Neural progenitor cell (in vitro differentiated cells): Measurements from ENCODE around the gene SCN8A. TPM values are rescaled to one million over a fixed set of nuclear protein-coding genes. Genes with fewer than 3 reads are reported as not detected.

Experiments used
- DNase-seq: peaks from one replicate; pipeline ENCODE4 v3.0.0-alpha.2; 2016; ENCODE audit warnings: low spot score
- H2AFZ ChIP-seq: fragments of 200-600 bp; sonication (generic); replicated peaks from 2 replicates; pipeline ENCODE4 v1.6.1; 2016; ENCODE audit warnings: antibody characterized with exemption
- H3F3A ChIP-seq: fragments of 200-600 bp; sonication (generic); 2 replicates; pipeline ENCODE4 v1.6.1; 2016; ENCODE audit warnings: antibody characterized with exemption, low read depth
- H3K27ac ChIP-seq: fragments of 200-600 bp; sonication (generic); 2 replicates; pipeline ENCODE4 v1.5.1; 2016; ENCODE audit warnings: mild to moderate bottlenecking
- H3K27me3 ChIP-seq: fragments of 200-600 bp; sonication (generic); 2 replicates; pipeline ENCODE4 v1.6.1; 2016; ENCODE audit warnings: mild to moderate bottlenecking, moderate library complexity
- H3K36me3 ChIP-seq: fragments of 200-600 bp; sonication (generic); 2 replicates; pipeline ENCODE4 v1.5.1; 2016
- H3K4me1 ChIP-seq: fragments of 200-600 bp; sonication (generic); 2 replicates; pipeline ENCODE4 v1.6.1; 2016; ENCODE audit warnings: mixed run types
- H3K4me2 ChIP-seq: fragments of 200-600 bp; sonication (generic); 2 replicates; pipeline ENCODE4 v1.6.1; 2016
- H3K4me3 ChIP-seq: fragments of 200-600 bp; sonication (generic); 2 replicates; pipeline ENCODE4 v1.5.1; 2016
- H3K79me2 ChIP-seq: fragments of 200-600 bp; sonication (generic); 2 replicates; pipeline ENCODE4 v1.6.1; 2016; ENCODE audit warnings: low read depth
- H3K9ac ChIP-seq: fragments of 200-600 bp; sonication (generic); 2 replicates; pipeline ENCODE4 v1.6.1; 2016
- H3K9me3 ChIP-seq: fragments of 200-600 bp; sonication (generic); 2 replicates; pipeline ENCODE4 v1.5.1; 2016; ENCODE audit warnings: low read depth
- H4K20me1 ChIP-seq: fragments of 200-600 bp; sonication (generic); 2 replicates; pipeline ENCODE4 v1.6.1; 2016; ENCODE audit warnings: low read depth
- H3K27ac Mint-ChIP-seq: 3 replicates; pipeline ENCODE4 v1.8.0; 2021; ENCODE audit warnings: mixed read lengths
- H3K27me3 Mint-ChIP-seq: 2 replicates; pipeline ENCODE4 v1.8.0; 2022; ENCODE audit warnings: low read depth, mild to moderate bottlenecking, inconsistent platforms, moderate library complexity, mixed read lengths; ENCODE audit not compliant: insufficient read depth
- H3K36me3 Mint-ChIP-seq: 3 replicates; pipeline ENCODE4 v1.8.0; 2021; ENCODE audit warnings: mixed read lengths
- H3K4me1 Mint-ChIP-seq: 3 replicates; pipeline ENCODE4 v1.8.0; 2021; ENCODE audit warnings: mixed read lengths
- H3K4me3 Mint-ChIP-seq: 3 replicates; pipeline ENCODE4 v1.8.0; 2021; ENCODE audit warnings: mild to moderate bottlenecking, moderate library complexity, mixed read lengths
- H3K9me3 Mint-ChIP-seq: 3 replicates; pipeline ENCODE4 v1.8.0; 2020; ENCODE audit warnings: mixed read lengths
- EZH2 ChIP-seq: fragments of 200-600 bp; sonication (generic); IDR thresholded peaks from 2 replicates; pipeline ENCODE4 v1.6.1; 2017; ENCODE audit warnings: antibody characterized with exemption, mild to moderate bottlenecking, moderate library complexity
- EZH2phosphoT487 ChIP-seq: fragments of 200-600 bp; sonication (generic); IDR thresholded peaks from 2 replicates; pipeline ENCODE4 v1.6.1; 2017; ENCODE audit warnings: antibody characterized with exemption
- total RNA-seq: library from RNA; depleted of rRNA; stranded (reverse); fragments of >200 nt; gene quantifications from 2 replicates; pipeline ENCODE4 v1.2.3, GENCODE V29; 2015; ENCODE audit warnings: low replicate concordance
- TF ChIP-seq, protein P1 (sequence below): fragments of 200-600 bp; sonication (generic); IDR thresholded peaks from 2 replicates; pipeline ENCODE4 v1.5.1; 2017; ENCODE audit warnings: antibody characterized with exemption, mild to moderate bottlenecking

The SCN8A gene
- total RNA-seq, 1 donor from 2014 or later, result 14.2 TPM

DNA sequence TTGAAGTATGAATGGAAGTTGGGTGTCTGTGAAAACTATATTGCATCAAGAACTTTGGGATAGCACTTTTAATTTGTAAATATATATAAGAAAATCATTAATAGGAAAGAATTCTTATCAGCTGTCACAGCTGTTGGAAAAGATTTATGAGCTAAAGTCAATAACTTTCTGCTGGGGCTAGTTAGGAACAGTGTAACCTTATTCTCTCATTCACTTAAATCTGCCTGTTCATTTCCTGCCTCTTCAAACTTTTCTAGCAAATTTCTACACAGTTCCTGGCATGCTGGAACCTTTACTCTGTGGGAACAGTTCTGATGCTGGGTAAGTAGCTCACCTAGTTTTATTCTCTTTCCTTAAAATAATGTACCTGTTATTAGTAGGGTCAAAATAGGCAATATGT lies 109.9 kb downstream of the SCN8A start:
- Histone ChIP-seq H3K4me1 (peaks cover 3% of the 10 kb centered on the region), H3F3A (no peaks in the 10 kb centered on the region), H3K27ac (no peak overlapping the region), H3K9me3 (no peaks in the 10 kb centered on the region), H3K4me2 (no peak overlapping the region), H3K4me3 (no peak overlapping the region), H3K36me3 (no peaks in the 10 kb centered on the region), H3K9ac (no peak overlapping the region), H2AFZ (no peak overlapping the region), H4K20me1 (no peaks in the 10 kb centered on the region), H3K79me2 (no peaks in the 10 kb centered on the region), H3K27me3 (no peaks in the 10 kb centered on the region)
- Mint-ChIP-seq H3K4me1 (peaks cover 4% of the 10 kb centered on the region), H3K27ac (no peak overlapping the region), H3K4me3 (no peak overlapping the region), H3K36me3 (peaks cover 18% of the 10 kb centered on the region), H3K27me3 (no peaks in the 10 kb centered on the region), H3K9me3 (no peaks in the 10 kb centered on the region)
- DNase-seq, result no peak
- TF ChIP-seq, protein P1, sequence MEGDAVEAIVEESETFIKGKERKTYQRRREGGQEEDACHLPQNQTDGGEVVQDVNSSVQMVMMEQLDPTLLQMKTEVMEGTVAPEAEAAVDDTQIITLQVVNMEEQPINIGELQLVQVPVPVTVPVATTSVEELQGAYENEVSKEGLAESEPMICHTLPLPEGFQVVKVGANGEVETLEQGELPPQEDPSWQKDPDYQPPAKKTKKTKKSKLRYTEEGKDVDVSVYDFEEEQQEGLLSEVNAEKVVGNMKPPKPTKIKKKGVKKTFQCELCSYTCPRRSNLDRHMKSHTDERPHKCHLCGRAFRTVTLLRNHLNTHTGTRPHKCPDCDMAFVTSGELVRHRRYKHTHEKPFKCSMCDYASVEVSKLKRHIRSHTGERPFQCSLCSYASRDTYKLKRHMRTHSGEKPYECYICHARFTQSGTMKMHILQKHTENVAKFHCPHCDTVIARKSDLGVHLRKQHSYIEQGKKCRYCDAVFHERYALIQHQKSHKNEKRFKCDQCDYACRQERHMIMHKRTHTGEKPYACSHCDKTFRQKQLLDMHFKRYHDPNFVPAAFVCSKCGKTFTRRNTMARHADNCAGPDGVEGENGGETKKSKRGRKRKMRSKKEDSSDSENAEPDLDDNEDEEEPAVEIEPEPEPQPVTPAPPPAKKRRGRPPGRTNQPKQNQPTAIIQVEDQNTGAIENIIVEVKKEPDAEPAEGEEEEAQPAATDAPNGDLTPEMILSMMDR, result no peak
- TF ChIP-seq EZH2 (no peak), EZH2phosphoT487 (no peak)

DNA sequence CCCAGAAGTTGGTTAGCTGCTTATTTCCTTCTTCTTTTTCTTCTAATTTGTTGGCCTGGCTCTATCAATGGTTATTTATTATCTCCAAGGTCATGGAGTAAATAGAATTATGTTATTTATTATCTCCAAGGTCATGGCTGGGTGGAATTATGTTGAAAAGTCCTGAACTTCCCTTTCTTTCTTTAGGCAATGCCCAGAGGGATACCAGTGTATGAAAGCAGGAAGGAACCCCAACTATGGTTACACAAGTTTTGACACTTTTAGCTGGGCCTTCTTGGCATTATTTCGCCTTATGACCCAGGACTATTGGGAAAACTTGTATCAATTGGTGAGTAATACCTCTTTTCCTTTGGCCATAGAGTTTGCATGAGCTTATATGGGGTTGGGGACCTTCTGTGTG lies 111.6 kb downstream of the SCN8A start:
- Mint-ChIP-seq H3K4me1 (no peaks in the 10 kb centered on the region), H3K27ac (no peak overlapping the region), H3K36me3 (peaks cover 18% of the 10 kb centered on the region), H3K9me3 (no peaks in the 10 kb centered on the region), H3K27me3 (peaks cover 2% of the 10 kb centered on the region), H3K4me3 (no peak overlapping the region)
- no peak for TF ChIP-seq EZH2phosphoT487
- no peak for TF ChIP-seq EZH2
- TF ChIP-seq, protein P1, result no peak
- Histone ChIP-seq H3K4me2 (no peak overlapping the region), H3K9me3 (no peaks in the 10 kb centered on the region), H3K36me3 (no peaks in the 10 kb centered on the region), H3K27me3 (no peaks in the 10 kb centered on the region), H2AFZ (no peak overlapping the region), H3K4me3 (no peak overlapping the region), H3K27ac (no peak overlapping the region), H4K20me1 (no peaks in the 10 kb centered on the region), H3F3A (no peaks in the 10 kb centered on the region), H3K4me1 (no peaks in the 10 kb centered on the region), H3K79me2 (no peaks in the 10 kb centered on the region), H3K9ac (no peak overlapping the region)
- DNase-seq, result no peak

DNA sequence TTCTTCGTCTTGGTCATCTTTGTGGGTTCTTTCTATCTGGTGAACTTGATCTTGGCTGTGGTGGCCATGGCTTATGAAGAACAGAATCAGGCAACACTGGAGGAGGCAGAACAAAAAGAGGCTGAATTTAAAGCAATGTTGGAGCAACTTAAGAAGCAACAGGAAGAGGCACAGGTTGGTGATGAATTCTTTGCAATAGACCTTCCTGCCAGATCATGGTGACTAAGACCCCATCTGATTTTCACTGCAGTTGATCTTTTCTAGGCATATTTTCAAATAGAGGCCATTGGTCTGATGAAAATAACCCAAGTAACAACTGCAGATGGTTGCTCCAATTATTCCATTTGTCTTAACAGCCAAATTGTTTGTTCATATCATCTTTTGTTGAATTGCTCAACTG lies 114.4 kb downstream of the SCN8A start:
- Histone ChIP-seq H3K9ac (no peak overlapping the region), H3K9me3 (no peaks in the 10 kb centered on the region), H3K4me2 (no peak overlapping the region), H3K27me3 (no peaks in the 10 kb centered on the region), H3K79me2 (no peaks in the 10 kb centered on the region), H3K27ac (no peak overlapping the region), H3F3A (no peaks in the 10 kb centered on the region), H3K4me1 (no peaks in the 10 kb centered on the region), H4K20me1 (no peaks in the 10 kb centered on the region), H3K4me3 (no peak overlapping the region), H2AFZ (no peak overlapping the region), H3K36me3 (no peaks in the 10 kb centered on the region)
- Mint-ChIP-seq H3K27me3 (peaks cover 2% of the 10 kb centered on the region), H3K4me3 (no peak overlapping the region), H3K36me3 (peaks cover 14% of the 10 kb centered on the region), H3K9me3 (no peaks in the 10 kb centered on the region), H3K4me1 (no peaks in the 10 kb centered on the region), H3K27ac (no peak overlapping the region)
- no peak for DNase-seq
- TF ChIP-seq, protein P1, result no peak
- TF ChIP-seq EZH2phosphoT487 (no peak), EZH2 (no peak)

DNA sequence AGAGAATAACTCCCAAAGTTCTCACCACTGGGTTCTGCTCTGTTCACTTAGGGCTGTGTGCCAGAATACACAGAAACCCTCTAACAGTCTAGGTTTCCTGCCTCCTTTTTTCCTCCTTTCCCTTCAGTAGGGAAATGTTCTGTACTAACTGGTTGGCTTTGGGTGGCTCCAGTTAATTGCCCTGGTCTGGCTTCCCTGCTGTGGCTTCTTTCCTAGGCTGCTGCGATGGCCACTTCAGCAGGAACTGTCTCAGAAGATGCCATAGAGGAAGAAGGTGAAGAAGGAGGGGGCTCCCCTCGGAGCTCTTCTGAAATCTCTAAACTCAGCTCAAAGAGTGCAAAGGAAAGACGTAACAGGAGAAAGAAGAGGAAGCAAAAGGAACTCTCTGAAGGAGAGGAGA lies 115.2 kb downstream of the SCN8A start:
- Mint-ChIP-seq H3K27ac (no peak overlapping the region), H3K4me3 (no peak overlapping the region), H3K27me3 (peaks cover 2% of the 10 kb centered on the region), H3K36me3 (peaks cover 16% of the 10 kb centered on the region), H3K4me1 (peaks cover 4% of the 10 kb centered on the region), H3K9me3 (no peaks in the 10 kb centered on the region)
- no peak overlapping the region for H3K4me2 ChIP-seq
- no peak overlapping the region for H3K27ac ChIP-seq
- H3K9me3 ChIP-seq, result no peaks in the 10 kb centered on the region
- no peak for DNase-seq
- no peak overlapping the region for H3K4me3 ChIP-seq
- H3K4me1 ChIP-seq, result no peaks in the 10 kb centered on the region
- no peaks in the 10 kb centered on the region for H3K79me2 ChIP-seq
- H2AFZ ChIP-seq, result no peak overlapping the region
- no peaks in the 10 kb centered on the region for H3K27me3 ChIP-seq
- TF ChIP-seq, protein P1, result no peak
- no peak for TF ChIP-seq EZH2phosphoT487
- no peak for TF ChIP-seq EZH2
- H4K20me1 ChIP-seq, result no peaks in the 10 kb centered on the region
- H3K9ac ChIP-seq, result no peak overlapping the region
- no peaks in the 10 kb centered on the region for H3K36me3 ChIP-seq
- no peaks in the 10 kb centered on the region for H3F3A ChIP-seq
